GM18868 (cell line): Measurements from ENCODE around the gene KRTAP10-2.

ENCODE experiments used
- ATAC-seq: cut with Tn5 transposase; IDR thresholded peaks from one replicate; pipeline ENCODE4 v1.9.1; 2021; ENCODE audit warnings: mild to moderate bottlenecking, moderate library complexity; ENCODE audit not compliant: unreplicated experiment

Gene KRTAP10-2

GRCh38 chr21:44540741-44541288 is 10.5 kb downstream of the KRTAP10-2 start:
- no peak for ATAC-seq

GRCh38 chr21:44539991-44540666 is 11.2 kb downstream of the KRTAP10-2 start, which contains the start of gene KRTAP10-1:
Gene KRTAP10-1, minus strand, starts transcription at chr21:44540195. Its CDS starts 45 bp downstream, at chr21:44540150.
- no peak for ATAC-seq

- ATAC-seq, result no peak
Measured at GRCh38 chr21:44539046-44539445, 12.3 kb downstream of the KRTAP10-2 start.

- no peak for ATAC-seq
Measured at GRCh38 chr21:44537930-44538911, 13.1 kb downstream of the KRTAP10-2 start.

GRCh38 chr21:44535963-44536362 is 15.3 kb downstream of the KRTAP10-2 start:
- ATAC-seq, result no peak

GRCh38 chr21:44534688-44535087 is 16.6 kb downstream of the KRTAP10-2 start:
- ATAC-seq, result no peak

GRCh38 chr21:44533891-44534627 is 17.2 kb downstream of the KRTAP10-2 start:
- no peak for ATAC-seq

GRCh38 chr21:44533121-44533890 is 18.0 kb downstream of the KRTAP10-2 start:
- ATAC-seq, result no peak

- ATAC-seq, result no peak
Measured at GRCh38 chr21:44532712-44533111, 18.6 kb downstream of the KRTAP10-2 start.

- no peak for ATAC-seq
Measured at GRCh38 chr21:44531606-44532564, 19.4 kb downstream of the KRTAP10-2 start.

GRCh38 chr21:44530903-44531605 is 20.3 kb downstream of the KRTAP10-2 start:
- ATAC-seq, result no peak

- no peak for ATAC-seq
Measured at GRCh38 chr21:44530221-44530902, 20.9 kb downstream of the KRTAP10-2 start.

- no peak for ATAC-seq
Measured at GRCh38 chr21:44529503-44530125, 21.7 kb downstream of the KRTAP10-2 start.

- no peak for ATAC-seq
Measured at GRCh38 chr21:44529011-44529421, 22.3 kb downstream of the KRTAP10-2 start.

- no peak for ATAC-seq
Measured at GRCh38 chr21:44528634-44528995, 22.7 kb downstream of the KRTAP10-2 start.

GRCh38 chr21:44527983-44528633 is 23.2 kb downstream of the KRTAP10-2 start:
- ATAC-seq, result no peak
